GM19463 (cell line): Measurements from ENCODE around the gene JDP2.
"Not testable (repeated sequence)": the region's sequence is repeated elsewhere in the genome, so short reads cannot be mapped to it uniquely, and the experiment has no call there.

Experiments used
- ATAC-seq: cut with Tn5 transposase; IDR thresholded peaks from one replicate; pipeline ENCODE4 v1.9.1; 2021; ENCODE audit warnings: mild to moderate bottlenecking, moderate library complexity; ENCODE audit not compliant: unreplicated experiment

Gene JDP2

GRCh38 chr14:75427482-75428229, at the start of gene JDP2:
Gene JDP2, plus strand, starts transcription at chr14:75428022. Its CDS starts 9,899 bp downstream, at chr14:75437921.
- ATAC-seq: peak; percentile 39

GRCh38 chr14:75379246-75379929, 48.4 kb upstream of the JDP2 start:
- no peak for ATAC-seq

- ATAC-seq: no peak
Measured at GRCh38 chr14:75379930-75380270, 47.9 kb upstream of the JDP2 start.

GRCh38 chr14:75380656-75381055, 47.2 kb upstream of the JDP2 start:
- no peak for ATAC-seq

- ATAC-seq: no peak
Measured at GRCh38 chr14:75381642-75382041, 46.2 kb upstream of the JDP2 start.

GRCh38 chr14:75383219-75383618, 44.6 kb upstream of the JDP2 start:
- ATAC-seq: not testable (repeated sequence)

GRCh38 chr14:75383721-75384120, 44.1 kb upstream of the JDP2 start:
- ATAC-seq: no peak

GRCh38 chr14:75389679-75390078, 38.1 kb upstream of the JDP2 start:
- no peak for ATAC-seq

GRCh38 chr14:75390183-75390582, 37.6 kb upstream of the JDP2 start:
- ATAC-seq: no peak

GRCh38 chr14:75391953-75392352, 35.9 kb upstream of the JDP2 start:
- no peak for ATAC-seq

GRCh38 chr14:75392686-75393641, 34.9 kb upstream of the JDP2 start:
- no peak for ATAC-seq

- no peak for ATAC-seq
Measured at GRCh38 chr14:75393794-75394193, 34.0 kb upstream of the JDP2 start.

- ATAC-seq: no peak
Measured at GRCh38 chr14:75395862-75396261, 32.0 kb upstream of the JDP2 start.

- no peak for ATAC-seq
Measured at GRCh38 chr14:75399321-75399720, 28.5 kb upstream of the JDP2 start.

- ATAC-seq: no peak
Measured at GRCh38 chr14:75399843-75400775, 27.7 kb upstream of the JDP2 start.

GRCh38 chr14:75401361-75401760, 26.5 kb upstream of the JDP2 start:
- no peak for ATAC-seq

- ATAC-seq: no peak
Measured at GRCh38 chr14:75402867-75403413, 24.9 kb upstream of the JDP2 start.

- no peak for ATAC-seq
Measured at GRCh38 chr14:75404847-75405246, 23.0 kb upstream of the JDP2 start.

GRCh38 chr14:75406102-75406501, 21.7 kb upstream of the JDP2 start:
- no peak for ATAC-seq

GRCh38 chr14:75406856-75407255, 21.0 kb upstream of the JDP2 start:
- no peak for ATAC-seq
